ENCODE measurements around the gene NUBP1.

DNA sequence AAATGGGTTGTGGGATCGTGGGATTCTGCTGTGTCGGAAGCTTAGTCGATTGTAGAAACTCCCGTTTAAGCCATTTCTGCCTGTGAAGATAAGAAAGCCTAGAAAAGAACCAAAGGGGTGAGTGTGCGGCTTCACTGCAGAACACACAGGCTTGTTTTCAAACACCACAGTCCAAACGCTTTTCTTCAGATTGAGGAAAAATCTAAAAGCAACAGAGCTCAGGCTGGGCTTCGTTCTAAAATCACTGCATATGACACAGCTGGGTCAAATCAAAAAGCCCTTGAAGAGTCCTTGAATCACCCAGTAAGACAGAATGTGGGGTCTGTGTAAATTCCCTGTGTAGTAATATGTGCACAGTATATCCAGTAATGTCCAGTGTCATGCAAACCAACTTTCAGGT lies 25.7 kb downstream of the NUBP1 start:
- TF ChIP-seq POLR2A (IDR thresholded peaks at IDR 0.05; ENCODE audit: low read length) = no peak
- no peak for TF ChIP-seq ZSCAN20 (CRISPR knock-in tag; IDR thresholded peaks at IDR 0.05)
- TF ChIP-seq, protein P1, sequence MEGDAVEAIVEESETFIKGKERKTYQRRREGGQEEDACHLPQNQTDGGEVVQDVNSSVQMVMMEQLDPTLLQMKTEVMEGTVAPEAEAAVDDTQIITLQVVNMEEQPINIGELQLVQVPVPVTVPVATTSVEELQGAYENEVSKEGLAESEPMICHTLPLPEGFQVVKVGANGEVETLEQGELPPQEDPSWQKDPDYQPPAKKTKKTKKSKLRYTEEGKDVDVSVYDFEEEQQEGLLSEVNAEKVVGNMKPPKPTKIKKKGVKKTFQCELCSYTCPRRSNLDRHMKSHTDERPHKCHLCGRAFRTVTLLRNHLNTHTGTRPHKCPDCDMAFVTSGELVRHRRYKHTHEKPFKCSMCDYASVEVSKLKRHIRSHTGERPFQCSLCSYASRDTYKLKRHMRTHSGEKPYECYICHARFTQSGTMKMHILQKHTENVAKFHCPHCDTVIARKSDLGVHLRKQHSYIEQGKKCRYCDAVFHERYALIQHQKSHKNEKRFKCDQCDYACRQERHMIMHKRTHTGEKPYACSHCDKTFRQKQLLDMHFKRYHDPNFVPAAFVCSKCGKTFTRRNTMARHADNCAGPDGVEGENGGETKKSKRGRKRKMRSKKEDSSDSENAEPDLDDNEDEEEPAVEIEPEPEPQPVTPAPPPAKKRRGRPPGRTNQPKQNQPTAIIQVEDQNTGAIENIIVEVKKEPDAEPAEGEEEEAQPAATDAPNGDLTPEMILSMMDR (IDR thresholded peaks at IDR 0.05) = no peak
- TF ChIP-seq SMC3 (IDR thresholded peaks at IDR 0.05) = no peak
- TF ChIP-seq, protein P2, sequence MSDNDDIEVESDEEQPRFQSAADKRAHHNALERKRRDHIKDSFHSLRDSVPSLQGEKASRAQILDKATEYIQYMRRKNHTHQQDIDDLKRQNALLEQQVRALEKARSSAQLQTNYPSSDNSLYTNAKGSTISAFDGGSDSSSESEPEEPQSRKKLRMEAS (IDR thresholded peaks at IDR 0.05) = no peak
- no peak for TF ChIP-seq EP300 (IDR thresholded peaks at IDR 0.05)
- no peak for TF ChIP-seq CBX8 (IDR thresholded peaks at IDR 0.05)
- TF ChIP-seq RAD21 (conservative IDR thresholded peaks at IDR 0.05 in 1 of 2, IDR thresholded peaks at IDR 0.05 in 1 of 2) = no peak
- TF ChIP-seq PHF8 (IDR thresholded peaks at IDR 0.05; ENCODE audit: borderline replicate concordance, low read depth) = no peak
- TF ChIP-seq MAZ (IDR thresholded peaks at IDR 0.05; ENCODE audit: borderline replicate concordance, low read depth, low read length) = no peak
- TF ChIP-seq RFX5 (IDR thresholded peaks at IDR 0.05) = no peak
- no peak for TF ChIP-seq CHD2 (IDR thresholded peaks at IDR 0.05; ENCODE audit: low read length, partially characterized antibody)

Data from A549 (cell line).